Left cardiac atrium (tissue), 4 donors: ENCODE measurements around the gene ZNF407. TPM values are rescaled to one million over a fixed set of nuclear protein-coding genes. Genes with fewer than 3 reads are reported as not detected.

ENCODE experiments used
- ATAC-seq, 2 donors: fragments of 200-7000 bp; cut with Tn5 transposase; one replicate each; pipeline ENCODE4 v1.9.1; 2020; ENCODE audit warnings: mild to moderate bottlenecking in 2 of 2, moderate library complexity in 2 of 2
- DNase-seq: peaks from one replicate; pipeline ENCODE4 v3.0.0-alpha.2; 2020
- intact Hi-C, 2 donors: fragments of 100-400 bp; cut with DNase I; formaldehyde crosslinking; loops; one replicate each; pipeline versions ENCODE4 v1.14.1 to v1.15.1; 2022 to 2023
- total RNA-seq, 2 donors: library from RNA; stranded (reverse); fragmentation: NEBNext Ultra II Directional; extraction: Animal tissue kit (Norgen Biotek cat#: 25700); gene quantifications; one replicate each; pipeline ENCODE4 v1.2.1, GENCODE V29; 2021
- donor health status: DM: no; HTN: yes; CAD: no.
- donor health status: DM: no; HTN: yes; CAD: no; lungs with severe emphysema.
- donor health status: DM: yes; HTN: yes; CAD: no.
- donor health status: Dilated cardiomyopathy.

The ZNF407 gene
- total RNA-seq, 2 donors from 2014 or later = 10.1 to 10.6 TPM

DNA sequence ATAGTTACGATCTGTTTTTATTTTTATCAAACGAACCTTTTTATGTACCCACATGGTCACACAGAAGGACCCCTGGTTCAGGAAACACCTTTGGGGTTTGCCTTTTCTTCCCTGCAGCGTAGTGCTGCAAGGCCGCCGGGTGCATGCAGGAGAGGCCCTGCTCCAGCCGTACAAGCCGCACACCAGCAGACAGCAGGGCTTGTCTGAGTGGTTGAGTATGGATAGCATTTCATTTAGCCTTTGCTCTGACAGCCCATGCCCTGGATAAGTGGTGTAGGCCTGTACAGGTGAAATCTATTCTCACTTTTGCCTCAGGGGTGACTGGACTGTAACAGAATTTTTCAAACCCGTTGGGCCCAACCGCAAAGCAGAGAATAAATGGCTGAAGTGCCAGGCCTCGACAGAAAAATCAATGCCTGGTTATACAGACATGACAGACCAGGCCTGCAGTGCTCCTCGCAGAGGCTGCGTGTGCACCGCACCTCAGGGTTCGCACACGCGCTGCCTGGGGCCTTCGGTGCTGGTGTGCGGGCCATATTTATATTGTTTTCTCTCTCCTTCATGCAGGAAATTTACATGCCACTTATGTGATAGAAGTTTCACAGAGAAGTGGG, 279.1 kb downstream of the ZNF407 start:
- intact Hi-C loops = no loop called here
- ATAC-seq (no peak), DNase-seq (no peak)

- intact Hi-C loops = no loop called here
- ATAC-seq (no peak), DNase-seq (no peak)
These were observed 280.6 kb downstream of the ZNF407 start for GRCh38 chr18:74878267-74878666.

GRCh38 chr18:74880706-74881278, 283.1 kb downstream of the ZNF407 start:
- DNase-seq = no peak
- intact Hi-C loops = no loop called here
- no peak for ATAC-seq

- no peak for DNase-seq
- ATAC-seq = peak; percentile 38 to 67
- intact Hi-C loops = no loop called here
These were observed 294.5 kb downstream of the ZNF407 start for GRCh38 chr18:74892066-74892627.

DNA sequence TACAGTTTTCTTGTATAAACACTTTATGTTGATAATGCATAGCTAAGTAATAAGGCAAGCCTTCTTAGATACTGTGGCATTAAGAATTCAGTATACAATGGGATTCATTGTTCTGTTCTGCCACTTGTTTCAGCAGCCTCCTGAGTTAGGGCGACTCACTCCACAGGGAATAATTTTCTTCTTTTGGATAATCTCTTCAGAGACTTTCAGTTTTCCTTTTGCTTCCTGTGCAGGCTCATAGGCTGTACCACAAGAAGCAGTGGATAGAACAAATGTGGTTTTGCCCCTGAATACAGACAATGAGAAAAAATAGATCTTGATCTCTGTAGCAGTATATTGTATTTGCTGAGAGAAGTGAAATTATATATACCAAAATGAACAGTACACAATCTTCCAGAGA, 298.0 kb downstream of the ZNF407 start:
- ATAC-seq (no peak), DNase-seq (no peak)
- intact Hi-C loops = no loop called here

DNA sequence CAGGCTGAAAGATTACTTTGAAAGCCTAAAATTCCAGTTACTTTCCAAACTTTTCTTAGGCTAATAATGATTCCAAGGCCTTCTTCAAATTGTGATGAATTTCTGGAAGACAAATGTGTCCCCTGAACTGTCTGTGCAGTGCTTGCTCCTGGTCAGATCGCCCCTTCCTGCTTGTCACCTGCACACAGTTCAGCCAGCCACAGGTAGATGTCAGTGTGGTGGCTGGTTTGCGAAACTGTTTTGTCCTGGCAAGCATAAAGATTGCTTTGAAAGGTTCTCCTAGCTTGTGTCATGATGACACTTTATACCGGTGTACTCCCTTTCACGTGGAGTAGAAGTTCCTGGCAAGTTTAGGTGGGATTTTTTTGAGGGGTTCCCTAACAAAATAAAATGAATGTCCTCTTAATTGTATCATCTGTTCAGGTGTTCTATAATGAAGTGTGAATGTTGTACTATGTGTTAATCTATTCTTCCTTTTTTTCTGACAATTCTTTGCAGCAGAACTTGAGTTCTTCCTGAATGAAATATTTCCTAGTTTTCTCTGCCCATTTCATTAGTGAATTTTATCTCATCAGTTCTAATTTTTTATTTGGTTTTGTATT, 298.8 kb downstream of the ZNF407 start:
- ATAC-seq = peak; percentile 63 to 64
- intact Hi-C loops = no loop called here

DNA sequence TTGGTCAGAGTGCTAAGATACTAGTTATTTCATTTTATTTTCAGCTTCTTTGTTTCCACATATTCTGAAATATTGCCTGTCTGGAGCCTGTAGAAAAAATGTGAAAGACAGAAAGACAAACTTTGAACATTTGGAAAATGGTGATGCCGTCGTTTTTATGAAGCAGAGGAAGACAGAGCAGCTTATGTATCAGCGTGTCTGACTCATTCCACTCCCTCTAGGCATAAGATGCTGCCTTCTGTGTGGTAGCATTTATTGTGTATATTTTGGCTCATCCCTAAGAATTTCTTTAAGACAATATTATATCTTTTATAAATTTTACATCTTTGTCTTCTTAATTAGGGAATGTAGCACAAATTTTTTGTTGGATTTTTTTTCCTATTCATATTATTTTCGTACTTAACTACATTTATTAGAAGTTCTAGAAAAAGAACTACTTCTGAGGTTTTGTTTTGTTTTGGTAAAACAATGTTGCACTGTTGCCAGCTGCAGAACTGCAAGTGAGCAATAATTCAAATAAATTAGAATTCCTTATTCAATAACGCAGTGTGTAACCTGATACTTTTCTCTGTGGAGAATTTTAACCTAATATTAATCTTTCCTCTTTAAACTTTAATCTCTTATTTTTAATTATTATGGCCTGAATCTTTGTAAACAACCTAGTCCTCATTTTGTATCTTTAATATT, 300.4 kb downstream of the ZNF407 start:
- intact Hi-C loops = no loop called here
- DNase-seq (no peak), ATAC-seq (no peak)

More for the DNA sequence above, 298.8 kb downstream of the ZNF407 start:
- no peak for DNase-seq

DNA sequence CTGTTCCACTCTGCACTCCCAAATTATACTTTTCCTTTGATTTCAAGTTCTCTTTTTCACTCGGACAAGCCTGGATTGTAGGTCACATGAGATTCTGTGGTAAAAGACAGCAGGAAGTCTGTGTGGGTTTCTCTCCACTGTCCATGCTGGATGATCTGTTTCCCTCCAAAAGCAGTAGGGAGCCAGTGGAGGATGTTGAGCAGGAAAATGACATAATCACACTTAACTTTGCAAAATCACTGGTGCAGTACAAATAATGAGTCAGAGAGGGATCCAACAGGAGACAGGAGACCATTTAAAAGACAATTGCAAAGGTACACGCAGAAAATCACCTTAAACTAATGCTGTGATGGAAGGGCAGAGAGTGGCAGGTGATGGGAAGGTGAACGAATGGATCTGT, 301.3 kb downstream of the ZNF407 start:
- intact Hi-C loops = no loop called here
- DNase-seq = no peak
- peak in 1 of 2 donors; percentile 60 for ATAC-seq

DNA sequence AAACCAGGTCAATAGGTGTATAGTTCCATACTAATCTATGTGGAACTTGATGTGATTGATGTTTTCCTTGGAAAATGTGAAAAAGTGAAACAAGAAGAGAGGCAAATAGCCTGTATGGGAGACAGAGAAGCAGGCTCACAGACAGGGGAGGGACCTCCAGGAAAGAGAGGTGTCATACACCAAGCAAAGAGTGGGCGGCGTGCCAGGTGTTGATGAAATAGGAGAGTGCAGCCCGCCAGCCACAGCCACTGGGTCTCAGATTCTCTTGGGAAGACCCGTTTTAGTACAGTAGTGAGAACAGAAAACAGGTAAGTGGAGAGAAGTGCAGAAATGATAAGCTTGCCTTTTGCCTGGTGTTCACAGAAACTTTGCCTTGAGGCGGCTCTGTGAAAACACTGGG, 301.9 kb downstream of the ZNF407 start:
- ATAC-seq (peak; percentile 35 to 62), DNase-seq (peak; percentile 57)
- intact Hi-C loops = no loop called here

DNA sequence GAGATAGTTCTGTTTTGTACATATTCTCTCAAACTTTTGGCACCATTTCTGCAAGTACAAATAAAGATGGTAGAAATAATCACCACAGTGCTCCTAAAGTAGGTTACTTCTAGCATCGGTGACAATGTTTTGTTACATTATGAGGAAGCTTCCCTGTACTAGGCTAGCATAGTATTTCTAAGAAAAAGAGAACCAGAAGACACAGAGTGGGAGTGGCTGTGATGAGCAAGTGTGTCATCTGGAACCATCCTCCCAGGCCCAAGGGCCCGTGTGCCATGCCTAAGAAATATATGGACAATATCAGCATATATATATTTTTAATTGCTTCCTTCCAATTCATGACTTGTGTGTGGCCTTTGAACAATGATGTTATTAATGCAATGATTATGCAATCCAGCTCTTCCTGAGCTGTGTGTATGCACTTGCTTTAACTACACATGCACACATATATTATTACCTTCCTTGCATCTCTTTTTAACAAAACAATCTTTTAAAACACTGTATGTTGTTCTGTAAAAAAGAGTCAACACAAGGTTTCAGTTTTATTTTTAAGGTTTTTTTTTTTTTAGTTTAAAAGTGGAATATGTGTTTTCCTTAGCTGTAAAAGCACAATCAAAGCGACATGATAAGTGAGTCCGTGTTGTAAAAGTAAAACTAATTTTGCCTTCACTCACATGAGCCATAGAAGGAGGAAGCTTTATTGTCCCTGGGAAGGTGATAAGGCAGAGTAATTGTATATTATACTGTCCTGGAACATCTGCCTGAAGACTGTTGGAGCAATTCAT, 303.9 kb downstream of the ZNF407 start:
- no peak for DNase-seq
- intact Hi-C loops = no loop called here

GRCh38 chr18:74902147-74902455, 304.4 kb downstream of the ZNF407 start:
- intact Hi-C loops = no loop called here
- ATAC-seq (no peak), DNase-seq (no peak)

More for the DNA sequence above, 303.9 kb downstream of the ZNF407 start:
- peak in 1 of 2 donors; percentile 28 for ATAC-seq

GRCh38 chr18:74905247-74905646, 307.6 kb downstream of the ZNF407 start:
- DNase-seq (peak; percentile 28), ATAC-seq (peak; percentile 38 to 61)
- intact Hi-C loops = no loop called here

DNA sequence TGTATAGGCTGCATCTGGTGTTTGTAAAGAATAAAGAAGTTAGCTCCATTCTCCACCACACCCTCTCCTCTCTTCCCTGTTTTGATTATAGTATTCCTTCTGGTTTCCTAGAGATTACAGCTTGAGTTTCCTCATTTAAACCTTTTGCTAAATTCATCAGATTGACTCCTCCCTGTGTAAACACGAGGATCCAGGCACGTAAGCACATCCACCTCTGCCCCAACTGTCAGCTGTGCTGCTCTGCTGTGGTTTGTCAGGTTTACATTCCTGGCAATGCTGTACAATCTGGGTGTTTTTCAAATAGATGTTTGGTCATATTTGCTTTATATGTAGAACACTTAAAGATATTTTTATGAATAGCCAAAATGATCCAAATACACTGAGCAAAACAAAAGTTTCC, 308.5 kb downstream of the ZNF407 start:
- DNase-seq (no peak), ATAC-seq (no peak)
- intact Hi-C loops = no loop called here

- intact Hi-C loops = no loop called here
- DNase-seq (no peak), ATAC-seq (no peak)
These were observed 316.5 kb downstream of the ZNF407 start for GRCh38 chr18:74914052-74914591.

GRCh38 chr18:74914648-74915047, 317.0 kb downstream of the ZNF407 start:
- DNase-seq = no peak
- ATAC-seq = no peak
- intact Hi-C loops = no loop called here

DNA sequence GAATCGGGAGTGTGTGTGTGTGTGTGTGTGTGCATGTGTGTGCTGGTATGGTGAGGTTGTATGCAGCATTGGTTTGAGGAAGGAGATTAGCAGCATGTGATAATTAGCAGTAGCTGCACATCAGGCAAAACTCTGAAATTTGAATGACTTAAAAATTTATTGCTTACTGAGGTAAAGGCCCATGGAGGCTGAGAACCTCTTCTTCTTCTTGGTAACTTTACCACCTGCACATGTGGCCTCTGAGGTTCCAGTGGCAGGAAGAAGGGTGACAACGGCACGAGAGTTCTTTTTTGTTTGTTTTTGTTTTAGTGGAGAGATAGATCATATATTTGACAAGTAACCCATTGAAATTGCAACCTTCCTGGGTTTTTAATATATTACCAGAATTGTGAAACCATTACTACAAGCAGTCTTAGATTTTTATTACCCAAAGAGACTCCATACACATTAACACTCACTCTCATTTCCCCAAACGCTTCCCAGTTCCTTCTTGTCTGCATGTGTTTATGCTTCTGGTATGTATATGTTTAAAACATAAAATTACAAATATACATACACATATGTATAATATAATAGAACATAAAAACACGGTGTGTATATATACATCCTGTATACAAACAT, 319.2 kb downstream of the ZNF407 start:
- DNase-seq (no peak), ATAC-seq (no peak)
- intact Hi-C loops = no loop called here

DNA sequence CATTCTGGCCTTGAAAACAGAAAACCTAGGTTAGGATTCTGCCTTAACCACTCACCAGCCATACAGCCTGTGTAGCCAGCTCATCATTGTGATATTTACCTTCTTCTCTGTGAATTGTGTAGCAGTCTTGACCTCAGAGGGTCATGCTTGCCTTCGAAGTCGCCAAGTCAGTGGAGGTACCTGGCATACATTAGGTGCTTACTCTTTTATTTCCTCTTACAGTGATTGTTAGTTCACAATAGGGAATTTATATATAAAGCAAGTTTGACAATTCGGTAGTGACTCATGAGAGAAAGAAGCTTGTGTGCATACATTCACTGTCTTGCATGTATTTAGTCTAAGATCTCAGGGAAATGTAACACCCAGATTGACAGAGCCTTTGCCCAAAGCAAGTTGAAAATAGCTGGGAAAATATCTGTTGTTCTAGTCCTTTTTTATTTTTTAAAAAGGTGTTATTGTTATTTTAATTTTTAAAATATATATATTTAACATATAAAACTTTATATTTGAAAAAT, 320.7 kb downstream of the ZNF407 start:
- DNase-seq = no peak
- ATAC-seq = no peak
- intact Hi-C loops = no loop called here

DNA sequence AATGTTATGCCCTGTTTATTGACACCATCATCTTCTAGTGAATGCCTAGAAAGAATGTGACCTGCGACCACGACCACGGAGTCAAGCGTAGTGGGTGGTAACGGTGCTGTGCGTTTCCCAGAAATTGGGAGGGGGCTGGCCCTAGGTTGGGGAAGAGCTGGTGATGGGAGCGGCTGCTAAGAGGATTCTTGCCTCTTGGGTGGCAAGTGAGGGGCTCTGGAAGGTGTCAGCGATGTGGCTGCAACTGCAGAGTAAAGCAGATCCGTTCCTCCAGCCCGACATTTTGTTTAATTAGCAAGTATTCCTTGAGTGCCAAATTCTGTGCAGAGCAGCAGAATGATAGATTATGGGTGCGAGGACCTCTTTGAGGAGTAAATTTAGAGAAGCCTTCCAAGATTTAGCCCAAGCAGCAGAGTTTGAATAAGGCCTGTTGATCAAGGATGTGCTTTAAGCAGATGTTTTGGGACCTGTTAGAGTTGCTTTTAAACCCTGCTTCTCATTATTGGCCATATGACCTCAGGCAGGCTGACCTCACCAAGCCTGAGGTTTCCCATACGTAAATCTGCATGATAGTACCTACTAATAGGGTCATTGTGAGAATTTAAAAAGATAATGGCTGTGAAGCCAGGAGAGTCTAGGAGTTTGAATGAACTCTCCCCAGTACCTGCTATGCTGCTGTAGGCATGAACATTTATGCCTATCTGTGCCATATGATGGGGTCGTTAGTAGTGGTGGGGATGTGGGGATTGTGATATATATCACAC, 323.6 kb downstream of the ZNF407 start:
- DNase-seq (no peak), ATAC-seq (no peak)
- intact Hi-C loops = no loop called here
